HepG2 (cell line): ENCODE measurements around the gene DUOXA2. TPM values are rescaled to one million over a fixed set of nuclear protein-coding genes. Genes with fewer than 3 reads are reported as not detected.

Experiments
- ATAC-seq: fragments of 200-7000 bp; cut with Tn5 transposase; 3 replicates; pipeline ENCODE4 v1.9.1; 2020; ENCODE audit warnings: mild to moderate bottlenecking, moderate library complexity
- BruUV-seq: library from RNA; stranded (reverse); fragments of 400-500 nt; replicated peaks from 2 replicates; lab custom pipeline; 2021; lab: Mats Ljungman, UMichigan
- CTCF ChIA-PET: fragments of 300-600 bp; formaldehyde crosslinking; extraction: SDS; loops from one replicate; lab custom pipeline; 2021; ENCODE audit warnings: low total read pairs, inconsistent platforms, low intra/inter-chr PET ratio; lab: Yijun Ruan, JAX
- POLR2A ChIA-PET: fragments of 350-600 bp; sonication (Branson Sonifier 250); formaldehyde crosslinking; loops from one replicate; lab custom pipeline; 2020; ENCODE audit warnings: antibody characterized with exemption, inconsistent platforms; lab: Yijun Ruan, JAX
- DNase-seq: peaks from one replicate; pipeline ENCODE4 v3.0.0-alpha.2; 2015; ENCODE audit warnings: low spot score
- FAIRE-seq: peaks from 3 replicates; lab custom pipeline; 2011; peaks lifted over from hg19 to GRCh38; lab: Jason Lieb, UNC
- H2AFZ ChIP-seq: one replicate; pipeline ENCODE4 v1.6.1; 2011; ENCODE audit warnings: low read length, inconsistent platforms
- H3K27ac ChIP-seq: fragments of 300-600 bp; 3 replicates; pipeline ENCODE4 v1.8.0; 2011; ENCODE audit warnings: mixed run types, mild to moderate bottlenecking, mixed read lengths, low read length, inconsistent platforms; ENCODE audit not compliant: insufficient read depth; ENCODE audit errors: extremely low read length
- H3K27me3 ChIP-seq, 2 experiments: fragments of 200-600 bp in 1 of 2; 2 replicates in 1 of 2; 3 replicates in 1 of 2; pipeline versions ENCODE4 v1.6.0 to v1.8.0; 2011; ENCODE audit warnings: low read length in 2 of 2, mild to moderate bottlenecking in 2 of 2, moderate library complexity in 2 of 2, inconsistent platforms in 1 of 2; ENCODE audit not compliant: insufficient read depth in 2 of 2, control insufficient read depth in 1 of 2
- H3K36me3 ChIP-seq, 2 experiments: fragments of 200-600 bp in 1 of 2; replicated peaks in 1 of 2; 2 replicates in 1 of 2; 3 replicates in 1 of 2; pipeline versions ENCODE4 v1.5.1 to v1.8.0; 2011; ENCODE audit warnings: low read length in 2 of 2, inconsistent platforms in 1 of 2; ENCODE audit not compliant: insufficient read depth in 2 of 2, control insufficient read depth in 1 of 2
- H3K4me1 ChIP-seq: 2 replicates; pipeline ENCODE4 v1.5.1; 2012; ENCODE audit warnings: low read length, inconsistent platforms; ENCODE audit not compliant: insufficient read depth
- H3K4me2 ChIP-seq: 2 replicates; pipeline ENCODE4 v1.6.0; 2011; ENCODE audit warnings: low read depth, low read length, inconsistent platforms
- H3K4me3 ChIP-seq, 3 experiments: fragments of 200-600 bp in 1 of 3; sonication (generic), shearing (Covaris generic) in 1 of 3; replicated peaks in 1 of 3; 2 replicates each; pipeline ENCODE4 v1.5.1; 2011 to 2016; ENCODE audit warnings: low read length in 3 of 3, inconsistent platforms in 2 of 3, low read depth in 2 of 3, mild to moderate bottlenecking in 2 of 3, control low read depth in 1 of 3, mixed read lengths in 1 of 3; ENCODE audit not compliant: insufficient read depth in 1 of 3
- H3K79me2 ChIP-seq: one replicate; pipeline ENCODE4 v1.6.1; 2011; ENCODE audit warnings: low read length, inconsistent platforms; ENCODE audit not compliant: insufficient read depth
- H3K9ac ChIP-seq: 2 replicates; pipeline ENCODE4 v1.6.0; 2011; ENCODE audit warnings: mild to moderate bottlenecking, low read depth, low read length, inconsistent platforms; ENCODE audit not compliant: insufficient read depth
- H3K9me3 ChIP-seq: 2 replicates; pipeline ENCODE4 v1.5.1; 2012; ENCODE audit warnings: mild to moderate bottlenecking, low read length
- H4K20me1 ChIP-seq: 2 replicates; pipeline ENCODE4 v1.6.0; 2011; ENCODE audit warnings: inconsistent platforms, mild to moderate bottlenecking, low read length, moderate library complexity; ENCODE audit not compliant: insufficient read depth
- CHD2 ChIP-seq: IDR thresholded peaks from 2 replicates; pipeline ENCODE4 v1.6.1; 2011; ENCODE audit warnings: low read depth, low read length, improper control_type of control experiment
- FOSL2 ChIP-seq: sonication (generic); formaldehyde crosslinking; IDR thresholded peaks from 2 replicates; pipeline ENCODE4 v1.4.0; 2020; ENCODE audit warnings: missing genetic modification reagents
- GTF3A ChIP-seq: sonication (generic); formaldehyde crosslinking; conservative IDR thresholded peaks from 2 replicates; pipeline ENCODE4 v1.4.0; 2020; ENCODE audit warnings: mild to moderate bottlenecking, missing genetic modification reagents
- KAT2B ChIP-seq: fragments of 150-350 bp; IDR thresholded peaks from 2 replicates; pipeline ENCODE4 v1.6.1; 2014; ENCODE audit warnings: low read depth, low read length, borderline replicate concordance
- KLF9 ChIP-seq: IDR thresholded peaks from 2 replicates; pipeline ENCODE4 v1.6.1; 2016; ENCODE audit warnings: low read depth
- NR2F1 ChIP-seq, 2 experiments: fragments of 450-650 bp in 1 of 2; formaldehyde crosslinking in 1 of 2; IDR thresholded peaks; 2 replicates each; pipeline versions ENCODE4 v1.5.0 to v1.6.1; 2016 to 2020; ENCODE audit warnings: mild to moderate bottlenecking in 1 of 2, missing compliant biosample characterization in 1 of 2, missing genetic modification reagents in 1 of 2, moderate library complexity in 1 of 2
- NR3C1 ChIP-seq: sonication (generic); formaldehyde crosslinking; IDR thresholded peaks from 2 replicates; pipeline ENCODE4 v1.4.0; 2020; ENCODE audit warnings: missing genetic modification reagents
- PAXIP1 ChIP-seq: sonication (generic); formaldehyde crosslinking; conservative IDR thresholded peaks from 2 replicates; pipeline ENCODE4 v1.4.0; 2020; ENCODE audit warnings: mild to moderate bottlenecking, missing genetic modification reagents, moderate library complexity
- PPARG ChIP-seq: conservative IDR thresholded peaks from 2 replicates; pipeline ENCODE4 v1.6.1; 2016; ENCODE audit warnings: missing biosample characterization, missing genetic modification reagents
- XBP1 ChIP-seq: sonication (generic); formaldehyde crosslinking; IDR thresholded peaks from 2 replicates; pipeline ENCODE4 v1.5.0; 2020; ENCODE audit warnings: missing genetic modification reagents
- ZNF101 ChIP-seq: sonication (generic); formaldehyde crosslinking; IDR thresholded peaks from 2 replicates; pipeline ENCODE4 v1.4.0; 2020; ENCODE audit warnings: mild to moderate bottlenecking, low read depth, missing genetic modification reagents, borderline replicate concordance
- ZNF281 ChIP-seq: sonication (generic); formaldehyde crosslinking; IDR thresholded peaks from 2 replicates; pipeline ENCODE4 v1.4.0; 2020; ENCODE audit warnings: missing genetic modification reagents, borderline replicate concordance
- ZNF567 ChIP-seq: sonication (generic); formaldehyde crosslinking; IDR thresholded peaks from 2 replicates; pipeline ENCODE4 v1.8.1; 2023; ENCODE audit warnings: mild to moderate bottlenecking, missing genetic modification reagents, borderline replicate concordance
- ZNF790 ChIP-seq: sonication (generic); formaldehyde crosslinking; IDR thresholded peaks from 2 replicates; pipeline ENCODE4 v1.8.0; 2022; ENCODE audit warnings: missing genetic modification reagents, mild to moderate bottlenecking, borderline replicate concordance
- WGBS: methylation state at CpG from one replicate; pipeline ENCODE4 v1.1.6; 2017; ENCODE audit warnings: low lambda C conversion rate; 5-methylcytosine and 5-hydroxymethylcytosine counted together
- in situ Hi-C: cut with HindIII; loops from 2 replicates; pipeline ENCODE4 v1.10.0; 2017; ENCODE audit warnings: low pct_unique_long_range_greater_than_20kb; ENCODE audit not compliant: extremely low pct_ligation_motif_present
- intact Hi-C: fragments of 100-400 bp; cut with micrococcal nuclease; formaldehyde crosslinking; loops from one replicate; pipeline ENCODE4 v1.10.0; 2022; ENCODE audit not compliant: unreplicated experiment
- polyA plus RNA-seq, 8 experiments: library from polyadenylated mRNA; depleted of rRNA in 3 of 8; stranded (reverse) in 7 of 8; unstranded in 1 of 8; fragments of >200 nt; fragmentation: Illumina TruSeq in 4 of 8; extraction: Trizol in 4 of 8; gene quantifications; 2 replicates each; pipeline versions ENCODE4 v1.2.1 to v1.2.3, GENCODE V29; 2011 to 2016; ENCODE audit warnings: low read depth in 4 of 8, missing spikeins in 1 of 8, mixed read lengths in 1 of 8; ENCODE audit not compliant: insufficient read depth in 1 of 8
- total RNA-seq, 5 experiments: library from RNA; depleted of rRNA; stranded (reverse); fragments of >200 nt; fragmentation: Illumina TruSeq; extraction: Trizol; gene quantifications; 2 replicates each; pipeline ENCODE4 v1.2.3, GENCODE V29; 2016; ENCODE audit warnings: low read depth in 1 of 5

Gene DUOXA2
- total and polyA plus RNA-seq, 2 of the 13 experiments (the other 11 are each of a cell fraction or from before 2014, with no cell fraction given), result 0.32 TPM; not detected in 1

GRCh38 chr15:45121706-45122417 is 7.7 kb downstream of the DUOXA2 start:
- H3K9me3 ChIP-seq, result no peaks in the 10 kb centered on the region
- ATAC-seq, result no peak
- FAIRE-seq, result no peak
- WGBS, result 18% methylated on average over 9 of the region's 9 CpGs
- intact Hi-C loops (no loop called here), in situ Hi-C loops (loop anchor here (10.0 kb wide), 2 partner anchors 57 to 157 kb away; no protein-coding TSS in a partner anchor)
- peaks cover 5% of the 10 kb centered on the region for H3K4me1 ChIP-seq
- no peak overlapping the region for H3K4me3 ChIP-seq
- H2AFZ ChIP-seq, result no peak overlapping the region
- peaks cover 0 to 7% of the 10 kb centered on the region in 2 experiments; a peak in 3 of 5 replicates for H3K27me3 ChIP-seq
- TF ChIP-seq FOSL2 (CRISPR knock-in tag) (peak; percentile 70), PAXIP1 (CRISPR knock-in tag) (no peak), NR3C1 (no peak), NR2F1 (CRISPR knock-in tag; IDR thresholded peaks at IDR 0.05) (no peak), ZNF567 (CRISPR knock-in tag) (no peak), CHD2 (no peak), KLF9 (CRISPR knock-in tag) (no peak), ZNF790 (CRISPR knock-in tag) (no peak), KAT2B (no peak), ZNF281 (peak; percentile 49; the same call in 1 of the 2 replicates), GTF3A (CRISPR knock-in tag) (no peak), ZNF101 (CRISPR knock-in tag) (no peak), PPARG (CRISPR knock-in tag) (no peak), XBP1 (no peak)
- no peak overlapping the region for H3K9ac ChIP-seq
- no peak overlapping the region for H3K4me2 ChIP-seq
- no TSS peak for BruUV-seq
- no peaks in the 10 kb centered on the region for H3K79me2 ChIP-seq
- H4K20me1 ChIP-seq, result no peaks in the 10 kb centered on the region
- CTCF ChIA-PET, result no interaction called here
- H3K36me3 ChIP-seq, result no peaks in the 10 kb centered on the region
- no peak overlapping the region for H3K27ac ChIP-seq
- POLR2A ChIA-PET, result interaction anchor here (1.2 kb wide), 1 partner anchor 85 kb away, joined by 4 read pairs; no protein-coding TSS in a partner anchor
- peak; percentile 56 for DNase-seq
